ENCODE results near the gene ST3GAL5. TPM values are rescaled to one million over a fixed set of nuclear protein-coding genes. Genes with fewer than 3 reads are reported as not detected.
"Not testable (repeated sequence)": the region's sequence is repeated elsewhere in the genome, so short reads cannot be mapped to it uniquely, and the experiment has no call there.

Gene ST3GAL5
- total RNA-seq, 1 donor from 2014 or later, result 12.9 TPM

GRCh38 chr2:85935170-85935745 lies 46.5 kb upstream of the ST3GAL5 start:
- TF ChIP-seq CTCF (conservative IDR thresholded peaks at IDR 0.05), result no peak
- H3K36me3 Mint-ChIP-seq, result no peaks in the 10 kb centered on the region
- no peaks in the 10 kb centered on the region for H3K27me3 Mint-ChIP-seq
- no peaks in the 10 kb centered on the region for H3K9me3 Mint-ChIP-seq
- no peak for DNase-seq (ENCODE audit: extremely low spot score, unreplicated experiment)
- peaks cover 36% of the 10 kb centered on the region for H3K4me1 Mint-ChIP-seq (ENCODE audit: unreplicated experiment)
- H3K27ac Mint-ChIP-seq, result peak overlapping the region; percentile 76
- H3K4me3 Mint-ChIP-seq, result peak overlapping the region; percentile 54

- H3K4me1 Mint-ChIP-seq (ENCODE audit: unreplicated experiment), result peaks cover 40% of the 10 kb centered on the region
These were observed 45.2 kb upstream of the ST3GAL5 start for GRCh38 chr2:85933753-85934594.

DNA sequence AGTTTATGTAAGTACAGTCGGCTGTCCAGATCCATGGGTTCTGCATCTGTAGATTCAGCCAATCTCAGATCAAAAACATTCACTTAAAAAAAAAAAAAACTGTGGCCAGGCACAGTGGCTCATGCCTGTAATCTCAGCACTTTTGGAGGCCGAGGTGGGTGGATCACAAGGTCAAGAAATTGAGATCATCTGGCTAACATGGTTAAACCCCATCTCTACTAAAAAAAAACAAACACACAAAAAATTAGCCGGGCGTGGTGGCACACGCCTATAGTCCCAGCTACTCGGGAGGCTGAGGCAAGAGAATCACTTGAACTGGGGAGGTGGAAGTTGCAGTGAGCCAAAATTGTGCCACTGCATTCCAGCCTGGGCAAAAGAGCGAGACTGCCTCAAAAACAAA lies 42.4 kb upstream of the ST3GAL5 start:
- not testable (repeated sequence) for H3K27me3 Mint-ChIP-seq; H3K36me3 Mint-ChIP-seq; H3K9me3 Mint-ChIP-seq; H3K4me3 Mint-ChIP-seq; DNase-seq (ENCODE audit: extremely low spot score, unreplicated experiment)
- Mint-ChIP-seq H3K4me1 (ENCODE audit: unreplicated experiment) (peaks cover 35% of the 10 kb centered on the region), H3K27ac (peak overlapping the region; percentile 24)

More at GRCh38 chr2:85933753-85934594, 45.2 kb upstream of the ST3GAL5 start:
- no peak for TF ChIP-seq CTCF (conservative IDR thresholded peaks at IDR 0.05)
- Mint-ChIP-seq H3K4me3 (peak overlapping the region; percentile 6), H3K27ac (peak overlapping the region; percentile 70), H3K36me3 (no peaks in the 10 kb centered on the region), H3K9me3 (no peaks in the 10 kb centered on the region), H3K27me3 (no peaks in the 10 kb centered on the region)
- DNase-seq (ENCODE audit: extremely low spot score, unreplicated experiment), result no peak

- no peaks in the 10 kb centered on the region for H3K9me3 Mint-ChIP-seq
- no peak for TF ChIP-seq CTCF (conservative IDR thresholded peaks at IDR 0.05)
- H3K4me3 Mint-ChIP-seq, result peak overlapping the region; percentile 33
- peak overlapping the region; percentile 24 for H3K27ac Mint-ChIP-seq
- H3K4me1 Mint-ChIP-seq (ENCODE audit: unreplicated experiment), result peaks cover 28% of the 10 kb centered on the region
- H3K36me3 Mint-ChIP-seq, result no peaks in the 10 kb centered on the region
- no peak for DNase-seq (ENCODE audit: extremely low spot score, unreplicated experiment)
- H3K27me3 Mint-ChIP-seq, result no peaks in the 10 kb centered on the region
These were observed 41.6 kb upstream of the ST3GAL5 start for GRCh38 chr2:85930129-85931124.

GRCh38 chr2:85929096-85930050 lies 40.6 kb upstream of the ST3GAL5 start:
- Mint-ChIP-seq H3K4me3 (no peak overlapping the region), H3K27me3 (no peaks in the 10 kb centered on the region), H3K4me1 (ENCODE audit: unreplicated experiment) (peaks cover 23% of the 10 kb centered on the region), H3K36me3 (no peaks in the 10 kb centered on the region), H3K27ac (no peak overlapping the region), H3K9me3 (no peaks in the 10 kb centered on the region)
- no peak for DNase-seq (ENCODE audit: extremely low spot score, unreplicated experiment)
- TF ChIP-seq CTCF (conservative IDR thresholded peaks at IDR 0.05), result no peak

All from type B pancreatic cell (in vitro differentiated cells).